ENCODE measurements around the gene EXD3.

Gene EXD3

DNA sequence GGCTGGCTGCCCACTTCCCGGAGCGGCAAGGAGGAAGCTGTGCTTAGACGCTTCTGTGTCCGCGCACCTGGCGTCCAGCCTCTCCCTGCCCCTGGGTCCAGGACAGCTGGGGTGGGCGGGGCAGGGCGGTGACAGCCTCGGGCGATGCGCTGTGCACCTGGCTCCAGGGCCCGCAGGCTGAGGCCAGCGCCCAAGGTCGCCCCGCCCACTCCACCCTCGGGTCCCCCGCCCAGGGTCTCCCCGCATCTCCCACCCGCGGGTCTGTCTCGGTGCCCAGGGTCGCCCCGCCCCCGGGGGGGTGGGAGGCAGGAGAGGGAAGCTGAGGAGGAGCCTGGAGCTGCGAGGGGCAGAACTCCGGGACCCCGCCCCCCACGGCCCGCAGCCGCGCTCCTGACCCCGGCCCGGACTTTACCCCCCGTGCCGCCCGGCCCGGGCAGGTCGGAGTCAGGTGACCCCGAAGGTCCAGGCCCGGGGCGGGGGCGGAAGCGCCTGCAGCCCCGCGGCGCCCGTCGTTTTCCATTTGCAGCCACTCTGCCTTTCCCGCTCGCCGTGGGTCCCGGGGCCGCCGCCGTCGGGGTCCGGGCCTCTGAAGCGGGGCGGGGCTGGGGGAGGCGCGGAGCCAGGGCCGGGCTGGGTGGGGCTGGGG lies 18.4 kb upstream of the EXD3 start, which contains the start of gene ENTPD8:
Gene ENTPD8 (minus strand): TSS at position 69 of the 646 bp plus-strand sequence. CDS start 3,072 bp downstream, outside the sequence.
- H3K27ac ChIP-seq, result peak within 1 kb of the TSS; percentile 36; the same call in 1 of the 2 replicates
- TF ChIP-seq, protein P1, sequence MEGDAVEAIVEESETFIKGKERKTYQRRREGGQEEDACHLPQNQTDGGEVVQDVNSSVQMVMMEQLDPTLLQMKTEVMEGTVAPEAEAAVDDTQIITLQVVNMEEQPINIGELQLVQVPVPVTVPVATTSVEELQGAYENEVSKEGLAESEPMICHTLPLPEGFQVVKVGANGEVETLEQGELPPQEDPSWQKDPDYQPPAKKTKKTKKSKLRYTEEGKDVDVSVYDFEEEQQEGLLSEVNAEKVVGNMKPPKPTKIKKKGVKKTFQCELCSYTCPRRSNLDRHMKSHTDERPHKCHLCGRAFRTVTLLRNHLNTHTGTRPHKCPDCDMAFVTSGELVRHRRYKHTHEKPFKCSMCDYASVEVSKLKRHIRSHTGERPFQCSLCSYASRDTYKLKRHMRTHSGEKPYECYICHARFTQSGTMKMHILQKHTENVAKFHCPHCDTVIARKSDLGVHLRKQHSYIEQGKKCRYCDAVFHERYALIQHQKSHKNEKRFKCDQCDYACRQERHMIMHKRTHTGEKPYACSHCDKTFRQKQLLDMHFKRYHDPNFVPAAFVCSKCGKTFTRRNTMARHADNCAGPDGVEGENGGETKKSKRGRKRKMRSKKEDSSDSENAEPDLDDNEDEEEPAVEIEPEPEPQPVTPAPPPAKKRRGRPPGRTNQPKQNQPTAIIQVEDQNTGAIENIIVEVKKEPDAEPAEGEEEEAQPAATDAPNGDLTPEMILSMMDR (conservative IDR thresholded peaks at IDR 0.05), result no peak

DNA sequence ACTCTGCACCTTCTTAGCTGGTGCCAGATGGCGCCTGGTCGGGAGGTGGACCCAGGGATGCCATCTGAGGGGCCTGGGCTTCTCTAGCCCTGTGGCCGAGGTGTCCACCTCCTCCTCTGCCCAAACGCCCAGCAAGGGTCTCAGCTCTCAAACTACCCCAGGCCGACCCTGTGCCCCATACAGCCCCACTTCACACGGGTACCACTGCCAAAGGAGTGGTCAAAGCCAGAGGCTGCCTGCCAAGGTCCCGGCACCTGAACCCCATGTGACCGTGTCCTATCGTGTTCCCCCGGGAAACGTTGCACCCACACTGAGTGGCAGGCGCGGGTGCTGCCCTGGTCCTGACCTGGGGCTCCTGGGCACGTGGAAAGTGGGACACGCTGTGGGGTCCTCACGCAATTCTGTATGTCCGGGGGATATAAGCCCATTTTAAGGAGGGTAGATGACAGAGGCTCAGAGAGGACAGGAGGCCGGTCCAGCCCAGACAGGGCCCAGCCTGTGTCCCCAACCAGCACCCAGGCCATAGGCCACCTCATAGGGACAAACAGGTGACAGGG lies 16.3 kb upstream of the EXD3 start:
- no peak overlapping the region for H3K27ac ChIP-seq
- TF ChIP-seq, protein P1 (conservative IDR thresholded peaks at IDR 0.05), result no peak

DNA sequence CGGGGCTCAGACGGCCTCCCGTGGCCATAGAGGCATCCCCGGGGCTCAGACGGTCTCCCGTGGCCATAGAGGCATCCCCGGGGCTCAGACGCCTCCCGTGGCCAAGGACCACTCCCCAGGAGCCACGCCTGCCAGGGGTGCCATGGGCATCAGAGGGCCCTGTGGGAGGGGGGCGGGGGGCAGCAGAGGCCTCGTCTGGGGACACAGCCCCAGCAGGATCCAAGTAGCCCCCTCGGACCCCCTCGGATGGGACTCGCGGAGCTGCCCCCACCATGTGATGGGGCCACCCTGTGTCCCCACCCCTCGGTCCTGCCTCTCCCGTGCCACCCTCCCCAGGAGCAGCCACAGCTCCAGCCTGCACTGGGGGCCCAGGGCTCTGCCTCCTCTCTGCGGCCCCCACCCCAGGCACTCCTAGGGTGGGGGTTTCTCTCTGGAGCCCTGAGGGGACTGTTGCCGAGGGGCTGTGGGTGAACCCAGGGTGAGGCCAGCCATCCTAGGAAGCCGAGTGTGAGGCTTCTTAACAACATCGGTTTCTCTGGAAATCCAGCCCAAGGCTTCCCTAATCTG lies 15.7 kb upstream of the EXD3 start:
- H3K27ac ChIP-seq, result no peak overlapping the region
- TF ChIP-seq, protein P1 (conservative IDR thresholded peaks at IDR 0.05), result no peak

DNA sequence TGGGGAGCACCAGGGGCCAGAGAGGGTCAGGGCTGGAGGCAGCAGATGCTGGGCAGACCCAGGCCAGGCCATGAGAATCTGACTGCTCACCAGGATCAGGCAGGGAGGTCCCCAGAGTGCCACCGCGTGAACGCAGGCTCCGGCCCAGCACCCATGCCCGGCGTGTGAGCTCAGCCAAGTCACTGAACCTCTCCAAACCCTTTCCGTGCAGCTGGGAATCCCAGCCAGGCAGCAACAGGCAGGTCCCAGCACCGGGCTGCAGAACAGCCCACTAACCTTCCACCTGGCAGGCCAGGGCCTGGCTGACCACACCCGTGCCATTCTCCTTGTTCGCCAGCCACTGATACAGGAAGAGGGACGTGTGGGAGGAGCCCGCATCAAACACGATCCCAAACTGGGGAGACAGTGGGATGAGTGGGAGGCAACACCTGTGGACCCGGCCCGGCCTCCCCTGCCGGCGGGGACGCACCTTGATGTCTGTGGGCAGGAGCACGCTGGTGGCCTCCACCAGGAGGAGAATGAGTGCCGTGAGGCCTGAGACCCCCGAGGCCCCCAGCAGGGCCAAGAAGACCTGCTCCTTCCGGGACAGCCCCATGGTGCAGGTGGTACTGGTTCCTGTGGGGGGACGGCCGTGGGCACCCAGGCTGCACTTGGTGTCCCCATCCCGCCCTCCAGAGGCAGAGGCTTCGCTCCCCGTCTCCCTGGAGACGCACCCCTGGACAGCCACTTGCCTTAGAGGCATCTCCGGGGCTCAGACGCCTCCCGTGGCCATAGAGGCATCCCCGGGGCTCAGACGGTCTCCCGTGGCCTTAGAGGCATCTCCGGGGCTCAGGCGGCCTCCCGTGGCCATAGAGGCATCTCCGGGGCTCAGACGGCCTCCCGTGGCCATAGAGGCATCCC lies 15.0 kb upstream of the EXD3 start:
- TF ChIP-seq, protein P1 (conservative IDR thresholded peaks at IDR 0.05), result no peak
- no peak overlapping the region for H3K27ac ChIP-seq

DNA sequence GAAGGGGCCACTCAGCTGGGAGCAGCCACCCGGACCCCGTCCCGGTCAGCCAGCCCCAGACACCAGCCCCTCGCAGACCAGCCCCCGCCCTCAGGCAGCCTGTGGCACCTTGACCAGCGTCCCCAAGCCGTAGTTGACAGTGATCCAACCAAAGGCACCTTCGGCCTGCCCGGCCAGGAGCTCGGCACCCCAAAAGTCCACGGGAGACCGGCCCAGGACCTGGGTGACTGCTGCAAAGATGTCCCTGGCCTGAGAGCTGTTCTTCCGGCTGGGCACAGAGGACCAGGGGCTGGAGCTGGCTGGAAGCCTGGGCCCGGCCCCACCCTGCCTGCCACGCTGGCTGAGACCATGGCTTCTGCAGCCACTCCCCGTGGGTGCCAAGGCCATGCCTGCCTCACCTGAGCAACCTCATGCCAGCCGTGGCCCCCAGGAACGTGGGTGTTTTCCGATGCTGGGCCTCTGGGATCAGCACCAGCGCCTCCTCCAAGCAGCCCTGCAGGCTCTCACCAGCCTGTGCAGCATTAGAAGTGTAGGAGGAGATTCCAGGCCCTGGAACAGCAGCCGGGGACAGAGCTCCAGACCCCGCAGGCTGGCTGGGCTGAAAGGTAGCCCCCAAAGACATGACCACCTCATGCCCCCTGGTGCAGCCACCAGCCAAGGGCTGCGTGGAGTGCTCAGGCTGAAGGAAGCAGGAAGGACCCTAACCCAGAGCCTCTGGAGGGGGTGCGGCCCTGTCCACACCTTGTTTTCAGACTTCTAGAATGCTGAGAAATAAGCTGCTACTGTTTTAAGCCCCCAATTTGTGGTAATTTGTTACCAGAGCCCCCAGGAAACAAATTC lies 14.0 kb upstream of the EXD3 start:
- TF ChIP-seq, protein P1 (conservative IDR thresholded peaks at IDR 0.05), result no peak
- no peak overlapping the region for H3K27ac ChIP-seq

DNA sequence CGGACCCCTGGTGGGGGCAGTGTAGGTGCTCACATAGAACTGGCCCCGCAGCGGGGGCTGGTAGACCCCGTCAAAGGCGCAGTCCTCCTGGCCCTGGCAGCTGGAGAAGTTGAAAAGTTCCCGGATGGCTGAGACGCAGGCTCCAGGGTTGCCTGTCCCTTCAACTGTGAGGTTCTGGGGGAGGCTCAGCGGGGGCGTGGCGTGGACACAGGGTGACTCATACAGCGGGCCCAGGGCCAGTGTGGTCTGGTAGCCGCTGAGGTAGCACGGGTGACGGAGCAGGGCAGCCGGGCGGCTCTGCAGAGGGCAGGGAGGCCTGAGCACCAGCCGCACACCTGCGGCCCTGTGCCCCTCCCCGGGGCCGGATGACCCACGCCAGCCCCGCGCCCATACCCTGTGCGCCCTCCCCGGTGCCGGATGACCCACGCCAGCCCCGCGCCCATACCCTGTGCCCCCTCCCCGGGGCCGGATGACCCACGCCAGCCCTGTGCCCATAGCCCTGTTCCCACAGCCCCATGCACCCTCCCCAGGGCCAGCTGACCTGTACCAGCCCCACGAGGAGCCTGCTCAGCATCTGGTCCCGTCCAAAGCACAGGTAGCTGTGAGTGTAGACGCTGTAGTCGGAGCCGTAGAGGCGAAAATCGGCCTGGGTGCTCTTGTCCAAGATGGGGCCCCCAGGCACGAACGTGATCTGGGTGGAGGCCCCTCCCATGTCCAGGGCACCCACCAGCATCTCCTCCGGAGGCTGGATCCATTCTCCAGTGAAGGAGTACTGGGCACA lies 13.2 kb upstream of the EXD3 start:
- TF ChIP-seq, protein P1 (conservative IDR thresholded peaks at IDR 0.05), result no peak
- no peak overlapping the region for H3K27ac ChIP-seq

All from VCaP (cell line).